Measurements from ENCODE around the gene SMG6.

- TF ChIP-seq PPARA (CRISPR knock-in tag; IDR thresholded peaks at IDR 0.05; ENCODE audit: borderline replicate concordance): no peak
- TF ChIP-seq BACH2 (CRISPR knock-in tag; IDR thresholded peaks at IDR 0.05; ENCODE audit: borderline replicate concordance): no peak
- no peak for TF ChIP-seq PATZ1 (CRISPR knock-in tag; IDR thresholded peaks at IDR 0.05; ENCODE audit: borderline replicate concordance)
- TF ChIP-seq TOX (CRISPR knock-in tag; IDR thresholded peaks at IDR 0.05; ENCODE audit: borderline replicate concordance): no peak
- TF ChIP-seq ZFP30 (CRISPR knock-in tag; IDR thresholded peaks at IDR 0.05): no peak
- no peak for TF ChIP-seq CSRNP3 (CRISPR knock-in tag; IDR thresholded peaks at IDR 0.05)
- TF ChIP-seq CREB5 (CRISPR knock-in tag; IDR thresholded peaks at IDR 0.05; ENCODE audit: low read depth): no peak
- TF ChIP-seq CSDC2 (CRISPR knock-in tag; IDR thresholded peaks at IDR 0.05): no peak
- no peak for TF ChIP-seq ZFP3 (CRISPR knock-in tag; IDR thresholded peaks at IDR 0.05)
- TF ChIP-seq POU6F1 (CRISPR knock-in tag; IDR thresholded peaks at IDR 0.05; ENCODE audit: borderline replicate concordance, low read depth): no peak
- TF ChIP-seq RARB (CRISPR knock-in tag; IDR thresholded peaks at IDR 0.05): no peak
- TF ChIP-seq TSHZ2 (CRISPR knock-in tag; IDR thresholded peaks at IDR 0.05): no peak
- TF ChIP-seq GLIS3 (CRISPR knock-in tag; IDR thresholded peaks at IDR 0.05): no peak
These were observed 65.0 kb downstream of the SMG6 start for GRCh38 chr17:2238432-2239169.
